ENCODE results near the gene TNFRSF13B.

DNA sequence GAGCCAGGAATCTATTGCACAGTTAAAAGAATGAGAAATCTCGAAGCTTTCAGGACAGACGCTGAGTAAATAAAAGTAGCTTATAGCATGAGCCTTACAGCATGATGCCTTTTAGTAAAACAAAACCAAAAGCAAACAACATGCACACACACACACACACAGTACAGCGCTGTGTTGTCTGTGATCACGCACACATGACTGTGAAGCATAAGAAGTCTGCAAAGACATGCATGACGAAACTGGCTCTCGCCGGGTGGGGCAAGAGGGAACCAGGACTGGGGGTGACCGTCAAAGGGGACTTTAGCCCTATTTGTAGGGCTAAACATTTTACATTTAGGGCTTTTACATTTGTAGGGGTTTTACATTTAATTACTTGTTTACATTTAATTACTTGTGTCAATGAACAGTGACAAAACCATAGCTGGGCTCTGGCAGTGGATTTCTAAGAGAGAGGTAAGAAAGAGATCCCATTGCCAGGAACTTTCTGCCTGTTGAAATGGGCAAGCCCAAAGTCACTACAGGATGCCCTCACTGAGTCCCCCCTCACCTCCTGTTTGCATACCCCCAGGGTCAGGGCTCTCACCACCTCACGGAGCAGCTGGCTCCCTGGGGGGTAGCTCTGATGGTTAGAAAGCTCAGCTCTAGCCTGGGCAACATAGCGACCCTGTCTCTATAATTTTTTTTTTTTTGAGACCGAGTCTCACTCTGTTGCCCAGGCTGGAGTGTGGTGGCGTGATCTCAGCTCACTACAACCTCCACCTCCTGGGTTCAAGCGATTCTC, 2.0 kb upstream of the TNFRSF13B start:
- TF ChIP-seq, protein P1, sequence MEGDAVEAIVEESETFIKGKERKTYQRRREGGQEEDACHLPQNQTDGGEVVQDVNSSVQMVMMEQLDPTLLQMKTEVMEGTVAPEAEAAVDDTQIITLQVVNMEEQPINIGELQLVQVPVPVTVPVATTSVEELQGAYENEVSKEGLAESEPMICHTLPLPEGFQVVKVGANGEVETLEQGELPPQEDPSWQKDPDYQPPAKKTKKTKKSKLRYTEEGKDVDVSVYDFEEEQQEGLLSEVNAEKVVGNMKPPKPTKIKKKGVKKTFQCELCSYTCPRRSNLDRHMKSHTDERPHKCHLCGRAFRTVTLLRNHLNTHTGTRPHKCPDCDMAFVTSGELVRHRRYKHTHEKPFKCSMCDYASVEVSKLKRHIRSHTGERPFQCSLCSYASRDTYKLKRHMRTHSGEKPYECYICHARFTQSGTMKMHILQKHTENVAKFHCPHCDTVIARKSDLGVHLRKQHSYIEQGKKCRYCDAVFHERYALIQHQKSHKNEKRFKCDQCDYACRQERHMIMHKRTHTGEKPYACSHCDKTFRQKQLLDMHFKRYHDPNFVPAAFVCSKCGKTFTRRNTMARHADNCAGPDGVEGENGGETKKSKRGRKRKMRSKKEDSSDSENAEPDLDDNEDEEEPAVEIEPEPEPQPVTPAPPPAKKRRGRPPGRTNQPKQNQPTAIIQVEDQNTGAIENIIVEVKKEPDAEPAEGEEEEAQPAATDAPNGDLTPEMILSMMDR (IDR thresholded peaks at IDR 0.05) = no peak
- TF ChIP-seq POLR2AphosphoS5 (IDR thresholded peaks at IDR 0.05) = no peak

Measured in stomach (tissue), 4 donors.